ENCODE data around the gene SUGP1.

GRCh38 chr19:19329126-19329525, 8.8 kb upstream of the SUGP1 start:
- TF ChIP-seq CTCF (IDR thresholded peaks at IDR 0.05) (no peak), POLR2A (IDR thresholded peaks at IDR 0.05) (no peak)
